A549 (cell line): ENCODE results near the gene HECTD3.

Experiments
- BHLHE40 ChIP-seq: IDR thresholded peaks from 2 replicates; pipeline ENCODE4 v1.6.1; 2012; ENCODE audit warnings: low read depth, low read length, inconsistent platforms
- CHD2 ChIP-seq: fragments of 150-350 bp; IDR thresholded peaks from 2 replicates; pipeline ENCODE4 v1.6.1; 2014; ENCODE audit warnings: low read length; ENCODE audit not compliant: partially characterized antibody
- CTCF ChIP-seq: fragments of >200 bp; sonication (Bioruptor Twin); formaldehyde crosslinking; IDR thresholded peaks from 3 replicates; pipeline ENCODE4 v1.5.1; 2016
- EP300 ChIP-seq, 2 experiments: fragments of >200 bp; sonication (Bioruptor Twin); formaldehyde crosslinking; IDR thresholded peaks; 2 replicates in 1 of 2; 3 replicates in 1 of 2; pipeline ENCODE4 v1.6.1; 2016 to 2017
- JUN ChIP-seq, 2 experiments: fragments of >200 bp; sonication (Bioruptor Twin); formaldehyde crosslinking; IDR thresholded peaks; 2 replicates in 1 of 2; 3 replicates in 1 of 2; pipeline ENCODE4 v1.6.1; 2016 to 2017
- MAX ChIP-seq: IDR thresholded peaks from 2 replicates; pipeline ENCODE4 v1.6.1; 2012
- POLR2A ChIP-seq: IDR thresholded peaks from 2 replicates; pipeline ENCODE4 v1.6.1; 2012; ENCODE audit warnings: mild to moderate bottlenecking, low read length
- POLR2AphosphoS2 ChIP-seq: conservative IDR thresholded peaks from 2 replicates; pipeline ENCODE4 v1.6.1; 2012; ENCODE audit warnings: low read length, improper control_type of control experiment, inconsistent platforms

- TF ChIP-seq POLR2A (no peak), JUN (IDR thresholded peaks at IDR 0.05) (no peak), POLR2AphosphoS2 (no peak), CTCF (no peak), CHD2 (no peak), MAX (no peak), BHLHE40 (no peak), EP300 (IDR thresholded peaks at IDR 0.05) (no peak)
Measured at GRCh38 chr1:45008516-45008915, 2.6 kb downstream of the HECTD3 start.
